Hematopoietic multipotent progenitor cell treated with erythropoietin and hydrocortisone succinate and interleukin-3 and kit ligand, for 17 days (in vitro differentiated cells): Measurements from ENCODE around the gene WDR91.
A peak's percentile ranks its signal among the peaks of the same experiment; 100 is the strongest.
"Not testable (repeated sequence)": the region's sequence is repeated elsewhere in the genome, so short reads cannot be mapped to it uniquely, and the experiment has no call there.

ENCODE experiments used
- DNase-seq: peaks from one replicate; pipeline ENCODE4 v3.0.0-alpha.2; 2015; ENCODE audit warnings: low spot score

Gene WDR91

GRCh38 chr7:135179321-135179925, 31.9 kb downstream of the WDR91 start:
- DNase-seq, result no peak

- no peak for DNase-seq
These were observed 33.0 kb downstream of the WDR91 start for GRCh38 chr7:135178364-135178763.

GRCh38 chr7:135177028-135177696, 34.2 kb downstream of the WDR91 start:
- DNase-seq, result no peak

- no peak for DNase-seq
These were observed 35.4 kb downstream of the WDR91 start for GRCh38 chr7:135175931-135176330.

- no peak for DNase-seq
These were observed 36.4 kb downstream of the WDR91 start for GRCh38 chr7:135174941-135175340.

GRCh38 chr7:135173916-135174315, 37.4 kb downstream of the WDR91 start:
- not testable (repeated sequence) for DNase-seq

GRCh38 chr7:135171581-135172291, 39.6 kb downstream of the WDR91 start:
- not testable (repeated sequence) for DNase-seq

GRCh38 chr7:135170998-135171481, 40.3 kb downstream of the WDR91 start:
- not testable (repeated sequence) for DNase-seq

- DNase-seq, result peak; percentile 94
These were observed 40.9 kb downstream of the WDR91 start, which contains the start of gene CYREN for GRCh38 chr7:135170274-135170997. TSS of gene CYREN (minus strand) at chr7:135170707. CDS start at chr7:135168922, 1,785 bp downstream.

GRCh38 chr7:135169964-135170273, 41.4 kb downstream of the WDR91 start:
- DNase-seq, result no peak

- peak; percentile 88 for DNase-seq
These were observed 42.0 kb downstream of the WDR91 start for GRCh38 chr7:135169141-135169963.

GRCh38 chr7:135168489-135169140, 42.7 kb downstream of the WDR91 start:
- no peak for DNase-seq

GRCh38 chr7:135168001-135168400, 43.3 kb downstream of the WDR91 start:
- peak; percentile 90 for DNase-seq

GRCh38 chr7:135167365-135167917, 43.9 kb downstream of the WDR91 start:
- peak; percentile 91 for DNase-seq

GRCh38 chr7:135166338-135166990, 44.9 kb downstream of the WDR91 start:
- peak; percentile 52 for DNase-seq

- no peak for DNase-seq
These were observed 45.5 kb downstream of the WDR91 start for GRCh38 chr7:135165862-135166261.

GRCh38 chr7:135164357-135165061, 46.8 kb downstream of the WDR91 start:
- no peak for DNase-seq

GRCh38 chr7:135162382-135163001, 48.8 kb downstream of the WDR91 start:
- no peak for DNase-seq

- DNase-seq, result no peak
These were observed 49.7 kb downstream of the WDR91 start for GRCh38 chr7:135161669-135162068.
